Activated CD4-positive, alpha-beta memory T cell treated with anti-CD3 and anti-CD28 coated beads for 36 hours (primary cell): ENCODE measurements around the gene VILL. TPM values are rescaled to one million over a fixed set of nuclear protein-coding genes. Genes with fewer than 3 reads are reported as not detected.

ENCODE experiments used
- CTCF ChIA-PET: fragments of 350-600 bp; sonication (Branson Sonifier 250); formaldehyde crosslinking; loops from one replicate; lab custom pipeline; 2021; ENCODE audit warnings: antibody characterized with exemption, inconsistent platforms; lab: Charles Lee
- POLR2A ChIA-PET: fragments of 350-600 bp; sonication (Branson Sonifier 250); formaldehyde crosslinking; loops from one replicate; lab custom pipeline; 2021; ENCODE audit warnings: antibody characterized with exemption; lab: Charles Lee
- DNase-seq: peaks from one replicate; pipeline ENCODE4 v3.0.0-alpha.2; 2020
- H3K27ac Mint-ChIP-seq: one replicate; pipeline ENCODE4 v1.8.0; 2021; ENCODE audit warnings: mixed read lengths
- H3K27me3 Mint-ChIP-seq: one replicate; pipeline ENCODE4 v1.8.0; 2021; ENCODE audit warnings: mixed read lengths
- H3K36me3 Mint-ChIP-seq: one replicate; pipeline ENCODE4 v1.8.0; 2021; ENCODE audit warnings: mixed read lengths
- H3K4me1 Mint-ChIP-seq: one replicate; pipeline ENCODE4 v1.8.0; 2021; ENCODE audit warnings: low read depth, mixed read lengths
- H3K4me3 Mint-ChIP-seq: one replicate; pipeline ENCODE4 v1.8.0; 2021; ENCODE audit warnings: mild to moderate bottlenecking, mixed read lengths
- H3K9me3 Mint-ChIP-seq: one replicate; pipeline ENCODE4 v1.8.0; 2021; ENCODE audit warnings: mixed read lengths
- intact Hi-C: fragments of 100-400 bp; cut with micrococcal nuclease; formaldehyde crosslinking; loops from one replicate; pipeline ENCODE4 v1.15.1; 2023
- total RNA-seq, 2 experiments: library from RNA; stranded (reverse); gene quantifications; one replicate each; pipeline ENCODE4 v1.2.3, GENCODE V29; 2021

VILL gene
- total RNA-seq, 2 experiments from 2014 or later: 9.9 to 11.3 TPM

DNA sequence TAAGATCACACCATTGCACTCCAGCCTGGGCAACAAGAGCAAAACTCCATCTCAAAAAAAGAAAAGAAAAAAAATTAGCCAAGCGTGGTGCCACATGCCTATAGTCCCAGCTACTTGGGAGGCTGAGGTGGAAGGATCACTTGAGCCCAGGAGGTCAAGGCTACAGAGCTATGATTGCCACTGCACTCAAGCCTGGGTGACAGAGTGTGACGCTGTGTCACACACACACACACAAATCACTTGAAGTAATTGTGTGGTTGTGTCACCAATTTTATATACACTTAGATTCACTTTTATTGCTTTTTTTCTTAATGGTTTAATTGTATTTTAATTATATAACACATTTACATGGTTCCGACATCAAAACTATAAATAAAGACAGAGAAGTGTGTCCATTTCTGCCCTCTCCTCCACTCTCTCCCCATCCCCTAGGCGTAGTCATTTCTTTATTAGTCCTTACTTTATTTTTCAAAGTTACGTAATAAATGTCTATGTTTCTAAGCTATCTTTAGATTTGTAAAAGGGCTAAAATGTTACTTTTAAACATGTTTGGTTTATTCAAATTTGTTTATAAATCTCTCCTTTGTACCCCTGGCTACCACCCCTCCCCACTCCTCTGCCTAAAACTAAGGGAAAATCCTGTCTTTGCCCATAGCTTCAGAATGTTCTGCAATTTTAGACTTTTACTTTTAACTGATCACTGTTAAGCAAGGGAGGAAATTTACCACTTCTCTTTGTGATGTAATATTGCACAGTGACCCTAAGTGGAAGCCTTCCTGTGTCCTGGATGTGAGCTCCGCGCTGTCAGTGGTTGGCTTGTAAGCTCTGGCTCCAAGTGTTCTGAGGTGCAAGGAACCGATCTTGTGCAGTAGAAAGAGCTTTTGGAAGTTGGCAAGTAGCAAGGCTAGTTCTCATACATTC lies 10.8 kb upstream of the VILL start:
- H3K27me3 Mint-ChIP-seq: no peaks in the 10 kb centered on the region
- intact Hi-C loops: loop anchor here (10.0 kb wide), 1 partner anchor 135 kb away; no protein-coding TSS in a partner anchor
- no peaks in the 10 kb centered on the region for H3K36me3 Mint-ChIP-seq
- no peak for DNase-seq
- H3K9me3 Mint-ChIP-seq: no peaks in the 10 kb centered on the region
- ChIA-PET CTCF (interaction anchor here (0.9 to 2.5 kb wide), 4 partner anchors 12 to 500 kb away, joined by 3 to 14 read pairs (median 6); no protein-coding TSS in a partner anchor), POLR2A (interaction anchor here (1.6 kb wide), 1 partner anchor 8 kb away, joined by 5 read pairs; no protein-coding TSS in a partner anchor)
- peaks cover 1% of the 10 kb centered on the region for H3K4me1 Mint-ChIP-seq
- no peak overlapping the region for H3K4me3 Mint-ChIP-seq
- H3K27ac Mint-ChIP-seq: no peak overlapping the region

DNA sequence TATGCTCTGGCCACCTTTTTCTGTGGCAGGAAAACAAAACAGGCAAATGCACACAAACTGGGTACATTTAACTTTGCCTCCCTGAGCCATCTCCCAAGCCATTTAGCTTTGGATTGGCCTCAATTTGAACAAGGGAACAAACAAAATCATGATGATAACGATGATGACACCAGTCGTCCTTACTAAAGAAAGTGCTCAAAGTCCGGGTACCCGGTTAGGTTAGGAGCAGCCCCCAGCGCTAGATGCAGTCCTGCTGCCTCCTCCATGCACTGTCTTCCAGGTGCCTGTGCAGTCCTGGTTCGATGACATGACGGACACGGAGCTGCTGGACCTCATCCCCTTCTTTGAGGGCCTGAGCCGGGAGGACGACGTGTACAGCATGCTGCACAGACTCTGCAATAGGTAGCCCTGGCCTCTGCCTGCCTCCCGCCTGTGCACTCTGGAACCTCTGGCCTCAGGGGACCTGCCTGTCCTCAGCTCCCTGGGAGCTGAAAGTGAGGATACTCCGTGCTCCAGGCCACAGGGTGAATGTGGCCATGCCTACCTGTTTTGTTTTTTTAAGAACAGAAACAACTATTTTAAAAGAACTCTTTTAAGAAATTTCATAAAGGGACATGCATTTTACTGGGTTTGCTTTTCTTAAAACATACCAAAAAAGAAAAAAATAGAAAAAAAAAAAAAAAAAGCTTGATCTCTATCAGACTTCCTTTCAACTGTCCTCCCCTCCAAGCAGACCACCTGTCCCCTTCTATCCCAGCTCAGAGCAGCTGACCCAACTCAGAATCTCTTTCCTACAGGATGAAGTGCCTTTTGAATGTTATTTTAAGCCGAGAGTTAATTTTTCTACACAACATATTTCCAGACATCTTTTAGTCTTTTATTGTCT lies 9.9 kb upstream of the VILL start:
- DNase-seq: no peak
- intact Hi-C loops: no loop called here
- no peaks in the 10 kb centered on the region for H3K9me3 Mint-ChIP-seq
- CTCF ChIA-PET: interaction anchor here (2.0 to 2.5 kb wide), 3 partner anchors 13 to 23 kb away, joined by 6 to 14 read pairs (median 7); no protein-coding TSS in a partner anchor
- H3K36me3 Mint-ChIP-seq: no peaks in the 10 kb centered on the region
- POLR2A ChIA-PET: interaction anchor here (1.6 kb wide), 1 partner anchor 9 kb away, joined by 5 read pairs; no protein-coding TSS in a partner anchor
- no peaks in the 10 kb centered on the region for H3K4me1 Mint-ChIP-seq
- H3K4me3 Mint-ChIP-seq: no peak overlapping the region
- H3K27ac Mint-ChIP-seq: no peak overlapping the region
- no peaks in the 10 kb centered on the region for H3K27me3 Mint-ChIP-seq

DNA sequence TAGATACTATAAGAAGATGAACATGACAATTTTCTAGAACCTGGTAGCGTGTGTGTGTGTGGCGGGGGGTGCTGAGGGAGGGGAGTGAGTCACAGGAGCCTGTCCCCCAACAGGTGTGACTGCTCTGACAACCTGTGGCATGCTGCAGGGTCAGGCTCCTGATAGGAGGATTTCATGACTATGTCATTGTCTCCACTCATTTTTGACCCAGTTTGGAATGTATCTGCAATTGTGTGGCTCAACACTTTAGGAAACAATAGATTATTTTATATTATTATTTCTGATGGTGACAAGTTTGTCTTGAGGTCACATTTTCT lies 9.3 kb upstream of the VILL start:
- Mint-ChIP-seq H3K27me3 (no peaks in the 10 kb centered on the region), H3K4me3 (no peak overlapping the region), H3K4me1 (no peaks in the 10 kb centered on the region), H3K27ac (no peak overlapping the region), H3K36me3 (no peaks in the 10 kb centered on the region), H3K9me3 (no peaks in the 10 kb centered on the region)
- DNase-seq: no peak
- CTCF ChIA-PET: interaction anchor here (2.0 to 2.5 kb wide), 2 partner anchors 16 to 23 kb away, joined by 6 to 7 read pairs; no protein-coding TSS in a partner anchor
- POLR2A ChIA-PET: no interaction called here
- intact Hi-C loops: no loop called here

DNA sequence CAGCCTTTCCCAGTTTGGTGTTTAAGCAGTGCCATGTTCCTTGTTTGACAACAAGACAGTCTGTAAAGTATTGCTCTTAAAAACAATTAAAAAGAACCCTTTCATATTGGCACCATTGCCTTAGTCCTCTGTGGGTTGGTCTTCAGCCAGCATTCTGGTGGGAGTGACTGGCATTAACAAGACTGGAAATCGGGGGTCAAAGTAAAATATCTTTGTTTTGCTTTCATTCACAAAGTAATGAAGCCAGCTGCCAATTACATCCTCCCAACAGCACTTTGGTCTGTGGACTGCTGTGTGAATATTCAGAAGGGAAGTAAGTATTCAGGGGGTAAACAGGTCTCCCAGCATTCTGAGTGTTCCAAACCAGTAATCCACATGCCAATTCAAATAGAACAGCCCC lies 8.3 kb upstream of the VILL start:
- no peaks in the 10 kb centered on the region for H3K4me1 Mint-ChIP-seq
- no peak overlapping the region for H3K4me3 Mint-ChIP-seq
- ChIA-PET POLR2A (no interaction called here), CTCF (interaction anchor here (2.5 to 4.2 kb wide), 2 partner anchors 9 to 15 kb away, joined by 7 to 23 read pairs; no protein-coding TSS in a partner anchor)
- H3K27ac Mint-ChIP-seq: no peak overlapping the region
- H3K27me3 Mint-ChIP-seq: no peaks in the 10 kb centered on the region
- DNase-seq: no peak
- H3K9me3 Mint-ChIP-seq: no peaks in the 10 kb centered on the region
- intact Hi-C loops: no loop called here
- no peaks in the 10 kb centered on the region for H3K36me3 Mint-ChIP-seq

DNA sequence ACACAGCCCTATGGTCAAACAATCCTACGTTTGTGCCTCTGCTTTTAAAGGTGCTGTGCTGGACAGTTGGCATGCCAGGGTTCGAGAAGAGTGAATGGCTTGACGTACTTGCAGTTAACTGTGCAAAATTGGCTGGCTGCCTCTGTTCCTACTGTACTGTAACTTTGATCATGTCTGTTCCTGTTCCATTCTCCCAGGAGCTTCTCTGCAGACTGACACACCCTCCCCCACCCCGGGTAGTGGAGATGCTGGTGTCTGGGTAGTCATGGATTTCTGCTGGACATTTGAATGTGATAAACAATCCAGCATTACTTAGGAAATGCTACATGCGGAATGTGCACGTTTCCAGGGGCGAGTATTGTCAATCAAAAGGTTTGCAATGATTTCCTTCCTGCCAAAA lies 6.5 kb upstream of the VILL start:
- CTCF ChIA-PET: interaction anchor here (1.1 to 4.2 kb wide), 3 partner anchors 10 to 128 kb away, joined by 3 to 23 read pairs (median 5); no protein-coding TSS in a partner anchor
- no peaks in the 10 kb centered on the region for H3K4me1 Mint-ChIP-seq
- no peak overlapping the region for H3K4me3 Mint-ChIP-seq
- POLR2A ChIA-PET: interaction anchor here (0.6 kb wide), 1 partner anchor 67 kb away, joined by 3 read pairs; no protein-coding TSS in a partner anchor
- H3K27me3 Mint-ChIP-seq: no peaks in the 10 kb centered on the region
- H3K27ac Mint-ChIP-seq: no peak overlapping the region
- no peak for DNase-seq
- intact Hi-C loops: no loop called here
- H3K9me3 Mint-ChIP-seq: no peaks in the 10 kb centered on the region
- no peaks in the 10 kb centered on the region for H3K36me3 Mint-ChIP-seq

DNA sequence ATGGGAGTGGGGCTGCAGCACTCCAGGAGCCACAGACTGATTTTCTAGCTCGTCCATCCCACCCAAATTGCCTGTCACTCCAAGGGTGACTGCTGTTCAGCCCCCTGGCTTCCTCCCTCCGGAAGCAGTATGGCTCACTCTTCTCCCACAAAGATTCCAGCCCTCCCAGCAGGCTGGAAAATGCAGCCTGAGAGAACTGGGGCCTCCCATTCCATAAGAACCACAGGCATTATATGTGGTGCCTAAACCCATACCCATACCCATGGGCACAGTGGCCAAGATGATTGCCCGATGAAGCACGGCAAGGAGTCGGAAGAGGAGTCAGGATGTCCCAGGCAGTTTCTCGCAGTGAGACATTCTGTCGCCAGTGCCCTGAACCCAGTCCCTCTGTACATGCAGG lies 6.0 kb upstream of the VILL start:
- POLR2A ChIA-PET: no interaction called here
- H3K4me1 Mint-ChIP-seq: no peaks in the 10 kb centered on the region
- H3K27ac Mint-ChIP-seq: no peak overlapping the region
- no peaks in the 10 kb centered on the region for H3K9me3 Mint-ChIP-seq
- CTCF ChIA-PET: interaction anchor here (4.2 kb wide), 1 partner anchor 11 kb away, joined by 23 read pairs; no protein-coding TSS in a partner anchor
- H3K36me3 Mint-ChIP-seq: no peaks in the 10 kb centered on the region
- H3K27me3 Mint-ChIP-seq: no peaks in the 10 kb centered on the region
- no peak for DNase-seq
- intact Hi-C loops: no loop called here
- no peak overlapping the region for H3K4me3 Mint-ChIP-seq

GRCh38 chr3:37985637-37986320 lies 4.8 kb upstream of the VILL start:
- Mint-ChIP-seq H3K9me3 (no peaks in the 10 kb centered on the region), H3K4me1 (no peaks in the 10 kb centered on the region), H3K27me3 (no peaks in the 10 kb centered on the region), H3K27ac (no peak overlapping the region), H3K4me3 (no peak overlapping the region), H3K36me3 (no peaks in the 10 kb centered on the region)
- no peak for DNase-seq
- CTCF ChIA-PET: interaction anchor here (0.6 to 4.2 kb wide), 3 partner anchors 11 to 16 kb away, joined by 3 to 23 read pairs (median 5); no protein-coding TSS in a partner anchor
- intact Hi-C loops: no loop called here
- POLR2A ChIA-PET: no interaction called here

GRCh38 chr3:37986479-37987314 lies 3.9 kb upstream of the VILL start:
- Mint-ChIP-seq H3K27me3 (no peaks in the 10 kb centered on the region), H3K4me1 (no peaks in the 10 kb centered on the region), H3K27ac (no peak overlapping the region), H3K36me3 (no peaks in the 10 kb centered on the region), H3K9me3 (no peaks in the 10 kb centered on the region), H3K4me3 (no peak overlapping the region)
- CTCF ChIA-PET: interaction anchor here (1.2 to 4.2 kb wide), 2 partner anchors 12 to 13 kb away, joined by 3 to 23 read pairs; no protein-coding TSS in a partner anchor
- DNase-seq: no peak
- POLR2A ChIA-PET: no interaction called here
- intact Hi-C loops: no loop called here

- H3K27me3 Mint-ChIP-seq: no peaks in the 10 kb centered on the region
- no peaks in the 10 kb centered on the region for H3K36me3 Mint-ChIP-seq
- no peaks in the 10 kb centered on the region for H3K9me3 Mint-ChIP-seq
- POLR2A ChIA-PET: no interaction called here
- CTCF ChIA-PET: interaction anchor here (1.2 kb wide), 1 partner anchor 13 kb away, joined by 3 read pairs; no protein-coding TSS in a partner anchor
- no peak overlapping the region for H3K4me3 Mint-ChIP-seq
- intact Hi-C loops: no loop called here
- no peak overlapping the region for H3K27ac Mint-ChIP-seq
- H3K4me1 Mint-ChIP-seq: no peaks in the 10 kb centered on the region
- no peak for DNase-seq
These were observed 3.3 kb upstream of the VILL start for GRCh38 chr3:37987315-37987697.

DNA sequence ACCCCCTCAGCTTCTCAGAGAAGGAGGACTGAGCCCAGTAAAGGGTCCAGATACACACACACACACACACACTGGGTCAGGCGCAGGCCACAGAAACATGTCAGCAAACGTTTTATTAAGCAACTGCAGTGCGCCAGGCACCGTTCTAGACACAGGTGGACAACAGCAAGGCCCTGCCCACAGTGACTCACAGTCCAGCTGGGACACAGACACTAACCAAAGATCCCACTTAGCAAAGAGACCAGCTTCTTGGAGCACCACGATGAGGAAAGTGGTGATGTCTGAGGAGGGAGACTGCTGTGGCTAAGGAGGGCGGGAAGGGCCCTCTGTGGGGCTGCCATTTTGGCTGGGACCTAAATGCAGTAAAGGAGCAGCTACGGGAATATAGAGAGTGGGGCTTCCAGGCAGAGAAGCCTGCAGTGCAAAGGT lies 2.8 kb upstream of the VILL start:
- CTCF ChIA-PET: interaction anchor here (1.2 kb wide), 1 partner anchor 13 kb away, joined by 3 read pairs; no protein-coding TSS in a partner anchor
- POLR2A ChIA-PET: no interaction called here
- H3K4me3 Mint-ChIP-seq: no peak overlapping the region
- no peaks in the 10 kb centered on the region for H3K36me3 Mint-ChIP-seq
- H3K27ac Mint-ChIP-seq: no peak overlapping the region
- H3K27me3 Mint-ChIP-seq: no peaks in the 10 kb centered on the region
- H3K9me3 Mint-ChIP-seq: no peaks in the 10 kb centered on the region
- DNase-seq: no peak
- H3K4me1 Mint-ChIP-seq: no peaks in the 10 kb centered on the region
- intact Hi-C loops: no loop called here
